GM12892 (cell line): ENCODE measurements around the gene ETS2.

Experiments used
- POLR2A ChIP-seq: IDR thresholded peaks from 2 replicates; pipeline ENCODE4 v1.6.1; 2011; ENCODE audit warnings: low read depth, low read length, control low read depth
- POLR2AphosphoS5 ChIP-seq: IDR thresholded peaks from 2 replicates; pipeline ENCODE4 v1.6.1; 2011; ENCODE audit warnings: low read depth, low read length, control low read depth

- TF ChIP-seq POLR2AphosphoS5 (no peak), POLR2A (no peak)
Measured at GRCh38 chr21:38796424-38796823, 9.3 kb upstream of the ETS2 start.
